Bronchial epithelial cell (primary cell): ENCODE data around the gene C2orf76. TPM values are rescaled to one million over a fixed set of nuclear protein-coding genes. Genes with fewer than 3 reads are reported as not detected.

Experiments
- DNase-seq: peaks from one replicate; pipeline ENCODE4 v3.0.0-alpha.2; 2010; ENCODE audit warnings: low read depth
- FAIRE-seq: peaks from 2 replicates; lab custom pipeline; 2011; peaks lifted over from hg19 to GRCh38; lab: Jason Lieb, UNC
- H3K27me3 ChIP-seq: 2 replicates; pipeline ENCODE4 v1.5.1; 2011; ENCODE audit warnings: low read length; ENCODE audit not compliant: control insufficient read depth, insufficient read depth
- H3K36me3 ChIP-seq: 2 replicates; pipeline ENCODE4 v1.5.1; 2011; ENCODE audit warnings: low read length; ENCODE audit not compliant: control insufficient read depth, insufficient read depth
- H3K4me3 ChIP-seq: 2 replicates; pipeline ENCODE4 v1.5.1; 2011; ENCODE audit warnings: mild to moderate bottlenecking, low read depth, low read length, control low read depth
- CTCF ChIP-seq: IDR thresholded peaks from 2 replicates; pipeline ENCODE4 v1.5.1; 2011; ENCODE audit warnings: mild to moderate bottlenecking, moderate library complexity, low read length, control low read depth, inconsistent platforms; ENCODE audit not compliant: insufficient read depth, severe bottlenecking
- total RNA-seq: library from RNA; depleted of rRNA; stranded (reverse); fragments of >200 nt; gene quantifications from 2 replicates; pipeline ENCODE4 v1.2.1, GENCODE V29; 2014

Gene C2orf76
- total RNA-seq: 4.7 and 12.3 TPM in 2 replicates

- H3K36me3 ChIP-seq: peaks cover 10% of the 10 kb centered on the region
- FAIRE-seq (no peak), DNase-seq (peak; percentile 96)
- TF ChIP-seq CTCF: no peak
- H3K27me3 ChIP-seq: no peaks in the 10 kb centered on the region
- peak within 1 kb of the TSS; percentile 62 for H3K4me3 ChIP-seq
These were observed at the start of gene C2orf76, which contains the start of gene DBI for GRCh38 chr2:119366649-119367471. Gene C2orf76 (minus strand): TSS chr2:119366834. CDS start chr2:119339959, 26,875 bp downstream. Gene DBI (plus strand): TSS chr2:119366977. CDS start chr2:119367052, 75 bp downstream.

- TF ChIP-seq CTCF: no peak
- no peak for FAIRE-seq
- Histone ChIP-seq H3K4me3 (no peak overlapping the region), H3K36me3 (no peaks in the 10 kb centered on the region), H3K27me3 (peaks cover 6% of the 10 kb centered on the region)
- no peak for DNase-seq
These were observed 49.0 kb upstream of the C2orf76 start for GRCh38 chr2:119415630-119416029.

GRCh38 chr2:119414894-119415293 lies 48.3 kb upstream of the C2orf76 start:
- H3K36me3 ChIP-seq: no peaks in the 10 kb centered on the region
- no peak for TF ChIP-seq CTCF
- DNase-seq (no peak), FAIRE-seq (no peak)
- H3K27me3 ChIP-seq: peaks cover 6% of the 10 kb centered on the region
- no peak overlapping the region for H3K4me3 ChIP-seq

- H3K27me3 ChIP-seq: peaks cover 2% of the 10 kb centered on the region
- no peak for FAIRE-seq
These were observed 42.9 kb upstream of the C2orf76 start for GRCh38 chr2:119409506-119409905.

GRCh38 chr2:119408221-119408619 lies 41.6 kb upstream of the C2orf76 start:
- DNase-seq (no peak), FAIRE-seq (no peak)
- Histone ChIP-seq H3K27me3 (no peaks in the 10 kb centered on the region), H3K4me3 (no peak overlapping the region), H3K36me3 (no peaks in the 10 kb centered on the region)
- no peak for TF ChIP-seq CTCF

More at GRCh38 chr2:119409506-119409905, 42.9 kb upstream of the C2orf76 start:
- Histone ChIP-seq H3K4me3 (no peak overlapping the region), H3K36me3 (no peaks in the 10 kb centered on the region)
- no peak for TF ChIP-seq CTCF
- no peak for DNase-seq
